Measurements from ENCODE around the gene CCDC85C.

The CCDC85C gene

DNA sequence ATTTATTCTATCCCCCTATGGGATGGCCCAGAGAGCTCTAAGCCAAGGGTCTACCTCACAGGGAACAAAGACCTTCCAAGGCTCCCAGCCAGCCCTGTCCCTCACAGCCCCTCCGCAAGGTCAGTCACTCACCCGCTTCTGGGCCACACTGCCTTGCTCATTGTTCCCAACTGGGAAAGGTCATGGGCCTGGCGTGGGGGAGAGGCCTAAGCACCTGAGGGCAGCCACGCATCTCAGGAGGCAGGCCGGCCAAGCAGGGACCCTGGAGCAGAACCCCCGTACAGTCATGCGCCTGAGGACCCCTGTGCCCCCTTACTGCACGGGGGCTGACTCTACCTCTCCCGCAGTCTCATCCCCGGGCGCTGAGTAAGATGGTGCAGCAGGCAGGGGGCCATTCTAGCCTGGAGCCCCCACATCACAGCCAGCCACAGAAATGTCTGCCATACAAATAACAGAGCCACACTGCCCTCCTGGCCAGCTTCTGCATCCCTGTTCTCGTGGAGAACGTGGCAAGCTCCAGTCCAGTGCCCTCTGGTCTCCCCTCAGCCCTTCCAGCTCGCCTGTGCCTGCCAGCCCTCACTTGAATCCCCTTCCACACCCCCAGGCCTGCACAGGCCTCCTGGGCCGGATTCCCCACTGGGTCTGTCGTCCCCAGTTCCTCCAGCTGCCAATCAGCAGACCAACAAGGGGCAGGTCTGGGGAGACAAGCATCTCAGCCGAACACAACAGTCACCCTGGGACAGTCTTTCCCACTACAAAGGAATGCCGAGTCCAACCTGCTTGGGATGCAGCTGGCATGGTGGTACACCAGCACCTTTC is 16.3 kb downstream of the CCDC85C start:
- no peak for DNase-seq

DNA sequence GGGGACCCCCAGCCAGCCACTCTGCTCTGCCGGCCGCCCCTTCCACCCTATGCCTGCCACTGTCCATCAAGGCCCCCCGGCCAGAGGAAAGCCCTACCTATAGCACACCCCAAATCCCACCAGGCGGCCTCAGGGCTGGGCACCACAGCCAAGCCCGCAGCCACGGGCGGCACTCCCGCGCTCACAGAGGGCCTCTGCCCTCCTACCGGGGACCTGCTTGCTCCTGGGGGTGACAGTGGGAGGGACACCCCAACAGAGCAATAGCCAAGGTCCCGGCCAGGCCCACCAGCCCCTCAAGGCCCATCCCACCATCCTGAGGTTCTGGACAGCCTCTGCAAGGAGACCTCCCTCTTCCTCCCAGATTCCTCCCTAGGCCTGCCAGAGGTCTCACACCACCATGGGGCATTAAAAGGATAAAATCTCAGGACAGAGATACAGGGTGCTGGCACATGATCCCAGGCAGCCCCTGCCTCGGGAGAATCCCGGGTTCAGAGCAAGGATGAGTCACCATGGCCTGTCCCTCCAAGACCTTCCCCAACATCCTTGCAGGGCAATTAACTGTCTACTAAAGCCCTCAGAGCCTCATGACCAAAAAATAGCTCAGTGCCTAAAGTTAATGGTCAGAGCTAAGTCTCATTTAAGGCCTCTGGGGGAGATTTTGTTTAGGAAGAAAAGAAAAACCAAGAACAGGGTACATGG is 17.1 kb downstream of the CCDC85C start:
- DNase-seq, result no peak

- DNase-seq, result no peak
Measured at GRCh38 chr14:99586054-99586760, 17.8 kb downstream of the CCDC85C start.

DNA sequence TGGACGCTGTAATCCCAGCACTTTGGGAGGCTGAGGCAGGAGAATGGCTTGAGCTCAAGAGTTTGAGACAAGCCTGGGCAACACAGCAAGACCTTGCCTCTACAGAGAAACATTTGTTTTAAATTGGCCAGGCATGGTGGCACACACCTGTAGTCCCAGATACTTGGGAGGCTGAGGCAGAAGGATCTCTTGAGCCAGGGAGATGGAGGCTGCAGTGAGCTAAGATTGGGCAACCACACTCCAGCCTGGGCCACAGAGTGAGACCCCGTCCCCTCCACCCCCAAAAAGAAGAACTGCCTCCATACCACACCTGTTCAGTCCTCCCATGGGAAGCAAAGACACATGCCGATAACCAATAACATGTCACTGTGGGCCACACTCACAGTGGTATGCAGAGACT is 19.2 kb downstream of the CCDC85C start:
- no peak for DNase-seq

DNA sequence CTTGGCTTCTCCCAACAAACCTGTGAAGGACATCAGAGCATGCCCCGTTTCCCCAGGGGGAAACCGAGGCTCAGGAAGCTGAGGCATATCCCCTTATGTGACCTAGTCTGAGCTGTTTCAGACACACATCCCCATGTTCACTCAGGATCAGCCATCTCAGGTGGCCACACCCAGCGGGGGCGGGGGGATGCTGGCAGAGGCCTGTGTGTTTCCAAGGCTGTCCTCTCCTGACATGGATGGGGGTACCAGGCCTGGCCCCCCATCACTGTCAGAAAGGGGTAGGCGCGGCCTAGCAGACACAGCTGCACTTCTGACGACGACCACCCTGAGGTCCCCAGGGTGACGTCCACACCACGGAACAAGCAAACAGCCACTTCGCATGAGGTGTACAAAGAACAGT is 22.1 kb downstream of the CCDC85C start:
- DNase-seq, result no peak

- DNase-seq, result no peak
Measured at GRCh38 chr14:99581374-99581773, 22.6 kb downstream of the CCDC85C start.

GRCh38 chr14:99579903-99580571 is 24.0 kb downstream of the CCDC85C start:
- no peak for DNase-seq

GRCh38 chr14:99579120-99579836 is 24.7 kb downstream of the CCDC85C start:
- no peak for DNase-seq

DNA sequence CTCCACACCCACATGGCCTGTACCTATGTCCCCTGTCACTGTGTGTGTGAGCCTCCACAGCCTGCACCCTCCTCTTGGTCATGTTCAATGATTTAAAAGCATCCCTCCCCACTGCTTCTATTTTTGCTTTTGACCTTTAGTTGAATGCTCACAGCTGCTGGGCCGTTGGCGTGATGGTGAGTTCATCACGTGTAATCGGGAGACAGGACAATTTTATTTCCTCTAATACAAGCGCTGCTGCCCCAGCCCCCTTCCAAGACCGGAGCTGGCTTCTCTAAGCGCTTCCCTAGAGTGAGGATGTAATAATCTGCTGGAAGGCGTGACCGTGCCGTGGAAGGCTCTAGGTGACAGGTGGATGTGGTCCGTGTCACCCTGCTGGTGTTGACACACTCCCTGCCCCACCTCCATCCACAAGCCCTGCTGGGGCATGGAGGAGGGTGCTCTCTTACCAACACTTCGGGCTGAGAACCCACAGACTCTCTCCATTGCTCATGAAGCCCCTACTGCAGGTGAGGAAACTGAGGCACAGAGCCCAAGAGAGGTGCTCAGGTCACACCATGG is 25.4 kb downstream of the CCDC85C start:
- no peak for DNase-seq

DNA sequence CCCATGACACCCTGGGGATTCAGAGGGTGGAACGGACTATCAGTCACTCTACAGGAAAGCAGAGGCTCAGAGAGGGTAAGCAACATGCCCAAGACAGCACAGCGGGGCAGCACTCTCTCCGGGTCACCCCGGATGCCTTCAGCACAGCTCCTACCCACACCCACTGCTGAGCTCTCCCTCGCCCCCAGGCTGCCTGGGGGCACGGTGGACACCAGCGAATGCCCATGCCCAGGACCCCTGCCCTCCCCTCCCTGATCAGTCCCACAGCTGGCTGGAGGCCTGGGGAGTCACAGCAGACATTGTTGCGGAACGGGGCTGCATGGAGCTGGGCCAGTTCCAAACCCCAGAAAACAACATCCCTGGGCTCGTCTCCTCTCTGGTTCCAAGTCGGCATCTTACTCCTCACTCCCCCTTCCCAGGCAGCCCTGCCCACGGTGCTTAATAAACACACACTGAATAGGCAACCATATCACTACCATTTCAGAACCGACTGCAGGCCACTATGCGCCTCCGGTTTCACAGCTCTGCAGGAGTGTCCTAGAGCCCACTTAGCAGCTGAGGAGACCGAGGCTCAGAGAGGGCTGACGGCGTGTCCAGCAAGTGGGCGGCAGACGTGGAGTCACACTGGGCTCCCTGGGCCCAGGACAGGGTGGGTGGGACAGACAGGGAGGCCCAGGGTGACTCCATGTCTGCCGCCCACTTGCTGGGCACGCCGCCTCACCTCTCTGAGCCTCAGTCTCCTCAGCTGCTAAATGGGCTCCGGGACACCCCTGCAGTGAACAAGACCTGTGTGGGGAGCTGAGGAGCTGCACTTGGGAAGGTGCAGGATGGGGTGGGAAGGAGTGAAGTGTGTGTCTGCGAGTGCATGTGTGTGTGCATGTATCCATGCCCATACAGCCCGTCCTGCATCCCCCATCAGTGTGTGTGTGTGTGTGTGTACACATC is 27.0 kb downstream of the CCDC85C start:
- DNase-seq, result no peak

DNA sequence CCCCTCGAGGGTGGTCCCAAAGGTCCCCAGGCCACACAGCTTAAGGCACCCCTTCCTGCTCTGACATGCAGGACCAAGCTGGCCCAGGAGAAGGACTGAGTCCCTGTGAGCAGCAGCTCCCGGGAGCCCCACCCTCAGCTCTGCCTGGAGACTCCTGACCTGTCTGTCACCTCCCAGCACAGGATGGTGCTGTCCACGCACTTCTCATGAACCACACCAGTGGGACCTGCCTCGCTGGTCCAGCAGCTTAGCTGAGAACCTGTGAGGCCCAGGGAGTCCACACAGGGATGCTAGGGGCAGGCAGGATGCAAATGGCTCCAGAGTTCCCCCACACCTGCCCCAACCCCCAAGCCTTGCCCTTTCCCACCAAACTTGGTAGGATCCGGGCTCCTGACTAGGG is 27.7 kb downstream of the CCDC85C start:
- DNase-seq, result no peak

DNA sequence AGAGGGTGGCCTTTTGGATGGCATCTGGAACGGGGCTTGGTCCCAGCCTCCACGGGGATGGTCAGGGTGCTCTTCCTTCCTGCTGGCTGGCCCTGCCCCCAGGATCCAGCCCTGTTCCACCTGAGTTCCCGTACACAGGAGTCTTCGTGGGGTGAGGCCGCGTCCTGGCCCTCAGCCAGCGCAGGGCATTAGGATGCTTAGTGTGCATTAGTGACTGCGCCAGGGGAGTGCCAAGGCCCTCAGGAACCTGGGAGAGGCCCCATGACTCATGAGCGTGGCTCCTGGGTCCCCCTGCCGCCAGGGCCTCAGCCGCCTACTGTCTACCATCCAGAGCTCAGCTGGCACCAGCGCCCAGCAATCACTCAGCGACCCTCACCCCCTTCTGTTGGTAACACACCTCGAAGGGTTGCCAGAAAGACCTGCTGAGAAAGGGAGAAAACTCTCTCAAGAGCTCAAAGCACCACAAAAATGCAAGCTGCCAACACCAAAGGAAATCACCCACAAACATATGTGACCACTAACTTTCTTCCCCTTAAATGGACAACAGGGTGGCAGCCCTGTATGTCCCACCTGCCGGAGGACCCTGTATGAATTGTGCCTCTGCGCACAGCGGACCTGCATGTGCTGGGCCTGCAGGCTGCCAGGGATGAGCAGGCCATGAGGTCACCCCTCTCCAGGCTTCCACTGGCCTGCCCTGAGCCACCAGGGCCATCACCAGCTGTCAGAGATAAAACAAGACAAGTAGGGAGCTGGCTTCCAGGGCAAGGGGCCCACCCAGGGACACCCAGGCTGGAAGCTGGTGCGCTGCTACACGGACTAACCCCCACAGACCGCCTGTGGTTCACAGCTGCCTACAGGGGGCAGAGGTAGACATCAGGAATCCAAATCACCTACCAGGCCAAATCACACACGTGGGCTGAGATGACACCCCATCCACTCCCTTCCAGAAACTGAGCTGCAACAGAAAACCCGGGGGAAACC is 28.7 kb downstream of the CCDC85C start:
- no peak for DNase-seq

GRCh38 chr14:99574099-99574880 is 29.7 kb downstream of the CCDC85C start:
- no peak for DNase-seq

DNA sequence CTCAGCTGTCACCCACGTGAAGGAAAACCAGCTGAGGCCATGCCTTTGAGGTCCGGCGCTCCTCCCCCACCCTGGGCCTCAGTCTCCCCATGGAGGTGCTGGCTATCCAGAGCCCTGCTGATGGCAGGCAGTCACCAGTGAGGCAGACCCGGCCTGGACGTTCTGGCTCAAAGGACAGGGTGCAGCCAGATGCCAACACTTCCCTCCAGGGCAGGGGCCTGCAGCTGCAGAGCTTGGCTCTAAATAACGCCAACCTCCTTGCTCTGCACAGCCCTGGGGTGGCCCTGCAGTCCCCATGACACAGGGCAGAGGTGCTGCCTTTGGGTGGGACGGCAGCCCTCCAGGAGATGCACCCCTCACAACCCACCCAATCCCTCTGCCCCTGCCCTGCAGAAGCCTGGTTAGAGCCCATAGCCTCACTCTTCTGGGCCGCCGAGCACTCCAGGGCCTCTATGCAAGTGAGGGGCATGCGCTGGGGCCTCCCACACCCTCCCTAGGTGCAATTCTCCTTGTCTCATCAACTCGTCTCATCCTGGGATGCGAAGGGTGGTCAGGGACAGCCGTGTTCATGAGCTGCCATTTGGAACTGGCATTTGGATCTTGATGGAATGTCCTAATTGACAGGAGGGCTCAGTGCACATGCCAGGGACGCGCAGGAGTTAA is 30.4 kb downstream of the CCDC85C start:
- no peak for DNase-seq

DNA sequence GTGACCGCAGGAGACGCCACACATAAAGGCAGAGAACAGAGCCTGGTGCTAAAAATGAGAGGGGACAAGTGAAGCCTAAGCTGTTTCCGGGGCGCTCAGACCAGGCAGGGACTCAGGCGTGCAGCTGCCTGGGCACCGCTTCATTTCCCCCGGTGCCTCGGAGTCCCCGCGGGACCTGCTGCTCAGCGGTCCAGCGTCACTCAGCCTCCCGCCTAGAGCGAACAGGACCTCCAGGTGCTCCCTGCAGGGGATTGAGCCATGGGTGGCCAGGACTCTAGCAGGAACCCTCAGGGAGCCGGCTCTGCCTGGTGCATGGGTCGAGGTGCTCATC is 31.0 kb downstream of the CCDC85C start:
- DNase-seq, result no peak

GRCh38 chr14:99572173-99572999 is 31.6 kb downstream of the CCDC85C start:
- DNase-seq, result no peak

DNA sequence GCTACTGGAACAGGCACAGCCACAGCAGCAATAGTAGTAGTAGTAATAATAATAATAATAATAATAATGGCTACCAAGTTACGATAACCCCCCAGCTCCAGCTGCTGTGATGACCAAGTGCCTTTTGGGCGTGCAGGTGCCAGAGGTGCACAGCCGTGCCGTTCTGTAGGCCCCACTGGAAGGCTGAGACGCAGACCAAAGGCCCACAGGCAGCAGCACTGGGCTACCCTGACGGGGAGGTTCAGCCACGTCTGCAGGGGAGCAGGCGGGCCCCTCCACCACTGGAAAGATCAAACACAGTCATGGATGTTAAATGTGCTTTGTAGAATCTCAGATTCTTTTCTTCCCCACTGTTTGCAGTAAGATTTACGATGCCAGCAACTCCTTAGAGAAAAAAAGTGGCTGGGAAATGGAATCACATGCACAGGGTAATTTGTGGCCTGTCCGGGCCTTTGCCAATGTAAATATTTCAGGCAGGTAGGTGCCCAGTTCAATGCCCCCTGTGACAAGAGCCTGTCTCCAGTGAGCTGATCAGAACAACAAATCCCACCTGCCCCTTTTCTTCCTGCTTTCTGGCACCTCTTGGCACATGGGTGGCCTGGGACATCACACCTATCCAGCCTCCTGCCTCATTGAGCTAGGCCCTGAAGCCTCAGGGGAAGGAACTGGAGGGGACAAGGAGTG is 32.6 kb downstream of the CCDC85C start:
- no peak for DNase-seq
